OCI-LY7 (cell line): ENCODE results near the gene HUNK.

Experiments used
- EZH2phosphoT487 ChIP-seq: fragments of 200-600 bp; sonication (generic); IDR thresholded peaks from 2 replicates; pipeline ENCODE4 v1.6.1; 2018; ENCODE audit warnings: low read depth, borderline replicate concordance, mild to moderate bottlenecking, mixed run types, antibody characterized with exemption, low read length, moderate library complexity, mixed read lengths
- TF ChIP-seq, protein P1 (sequence below): fragments of 200-600 bp; sonication (generic); conservative IDR thresholded peaks from 2 replicates; pipeline ENCODE4 v1.5.1; 2014; ENCODE audit warnings: mild to moderate bottlenecking, antibody characterized with exemption, low read length, moderate library complexity, mixed read lengths

DNA sequence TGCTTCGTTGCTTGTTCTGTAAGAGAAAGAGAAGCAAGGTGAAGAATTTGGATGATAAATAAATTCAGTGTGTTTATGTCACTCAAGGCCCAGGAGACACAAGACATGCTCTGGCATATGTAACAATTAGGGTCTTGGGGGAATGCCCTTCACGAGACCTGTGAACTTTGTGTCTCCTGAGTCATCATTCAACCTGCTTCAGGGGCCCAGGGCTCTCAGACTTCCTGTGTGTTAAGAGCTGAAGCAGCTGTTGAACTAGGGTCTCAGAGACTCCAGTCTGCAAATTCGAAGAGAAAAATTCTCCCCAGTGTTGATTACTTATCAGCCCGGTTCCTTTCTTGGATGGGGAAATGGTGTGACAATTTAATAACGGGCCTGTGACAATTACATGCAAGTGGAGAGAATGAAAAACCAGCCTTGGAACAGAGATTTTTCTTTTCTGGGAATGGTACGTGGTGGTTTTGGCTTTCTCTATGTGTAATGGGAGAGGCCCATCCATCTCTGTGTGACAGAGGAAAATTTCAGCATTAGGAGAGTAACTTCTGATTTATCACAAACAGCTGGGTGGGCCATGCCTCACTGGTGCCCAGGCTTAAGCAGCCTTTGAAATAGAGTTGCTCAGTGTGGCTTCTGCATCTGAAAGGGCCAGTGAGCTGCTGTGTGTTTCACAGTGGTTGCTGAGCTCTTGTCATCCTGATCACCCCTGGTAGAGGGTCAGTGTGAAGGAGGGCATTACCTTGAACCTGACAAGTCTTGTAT is 22.4 kb downstream of the HUNK start:
- TF ChIP-seq, protein P1, sequence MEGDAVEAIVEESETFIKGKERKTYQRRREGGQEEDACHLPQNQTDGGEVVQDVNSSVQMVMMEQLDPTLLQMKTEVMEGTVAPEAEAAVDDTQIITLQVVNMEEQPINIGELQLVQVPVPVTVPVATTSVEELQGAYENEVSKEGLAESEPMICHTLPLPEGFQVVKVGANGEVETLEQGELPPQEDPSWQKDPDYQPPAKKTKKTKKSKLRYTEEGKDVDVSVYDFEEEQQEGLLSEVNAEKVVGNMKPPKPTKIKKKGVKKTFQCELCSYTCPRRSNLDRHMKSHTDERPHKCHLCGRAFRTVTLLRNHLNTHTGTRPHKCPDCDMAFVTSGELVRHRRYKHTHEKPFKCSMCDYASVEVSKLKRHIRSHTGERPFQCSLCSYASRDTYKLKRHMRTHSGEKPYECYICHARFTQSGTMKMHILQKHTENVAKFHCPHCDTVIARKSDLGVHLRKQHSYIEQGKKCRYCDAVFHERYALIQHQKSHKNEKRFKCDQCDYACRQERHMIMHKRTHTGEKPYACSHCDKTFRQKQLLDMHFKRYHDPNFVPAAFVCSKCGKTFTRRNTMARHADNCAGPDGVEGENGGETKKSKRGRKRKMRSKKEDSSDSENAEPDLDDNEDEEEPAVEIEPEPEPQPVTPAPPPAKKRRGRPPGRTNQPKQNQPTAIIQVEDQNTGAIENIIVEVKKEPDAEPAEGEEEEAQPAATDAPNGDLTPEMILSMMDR: no peak
- TF ChIP-seq EZH2phosphoT487: no peak
